PFSK-1 (cell line): ENCODE measurements around the gene CMIP.

ENCODE experiments used
- FOXP2 ChIP-seq: optimal IDR thresholded peaks from 2 replicates; pipeline ENCODE3; 2011; ENCODE audit warnings: borderline replicate concordance, control low read depth, inconsistent platforms; ENCODE audit not compliant: insufficient read depth; ENCODE audit errors: extremely low read length, extremely low read depth
- POLR2AphosphoS5 ChIP-seq: IDR thresholded peaks from 2 replicates; pipeline ENCODE4 v1.6.1; 2012; ENCODE audit warnings: low read depth, mild to moderate bottlenecking, control low read depth, low read length, moderate library complexity
- SIN3A ChIP-seq: IDR thresholded peaks from 2 replicates; pipeline ENCODE4 v1.6.1; 2012; ENCODE audit warnings: mild to moderate bottlenecking, low read length, moderate library complexity, borderline replicate concordance; ENCODE audit not compliant: insufficient read depth
- TAF1 ChIP-seq: IDR thresholded peaks from 2 replicates; pipeline ENCODE4 v1.6.1; 2012; ENCODE audit warnings: low read length, control low read depth, borderline replicate concordance; ENCODE audit not compliant: insufficient read depth
- TF ChIP-seq, protein P1 (sequence below), 2 experiments: IDR thresholded peaks; 2 replicates each; pipeline versions ENCODE4 v1.6.1 to v1.8.0; 2011 to 2012; ENCODE audit warnings: low read depth in 2 of 2, low read length in 2 of 2, control low read depth in 1 of 2, inconsistent platforms in 1 of 2, mild to moderate bottlenecking in 1 of 2, moderate library complexity in 1 of 2; ENCODE audit not compliant: insufficient read depth in 1 of 2

Gene CMIP

DNA sequence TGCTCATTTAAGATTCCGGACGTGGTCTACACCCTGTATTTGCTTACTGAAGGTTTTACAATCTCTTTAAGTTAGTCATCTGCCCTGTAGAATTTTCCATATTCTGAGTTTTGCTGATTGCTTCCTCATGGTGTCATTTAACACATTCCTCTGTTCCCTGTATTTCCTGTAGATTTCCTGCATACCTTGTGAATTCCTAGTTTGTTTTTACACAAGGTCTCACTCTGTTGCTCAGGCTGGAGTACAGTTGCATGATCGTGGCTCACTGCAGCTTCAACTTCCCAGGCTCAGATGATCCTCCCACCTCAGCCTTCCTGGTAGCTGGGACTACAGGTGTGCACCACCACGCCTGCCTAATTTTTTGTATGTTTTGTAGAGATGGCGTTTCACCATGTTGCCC is 66.8 kb downstream of the CMIP start:
- no peak for TF ChIP-seq TAF1
- no peak for TF ChIP-seq POLR2AphosphoS5

GRCh38 chr16:81513204-81514040 is 68.8 kb downstream of the CMIP start:
- TF ChIP-seq, protein P1, sequence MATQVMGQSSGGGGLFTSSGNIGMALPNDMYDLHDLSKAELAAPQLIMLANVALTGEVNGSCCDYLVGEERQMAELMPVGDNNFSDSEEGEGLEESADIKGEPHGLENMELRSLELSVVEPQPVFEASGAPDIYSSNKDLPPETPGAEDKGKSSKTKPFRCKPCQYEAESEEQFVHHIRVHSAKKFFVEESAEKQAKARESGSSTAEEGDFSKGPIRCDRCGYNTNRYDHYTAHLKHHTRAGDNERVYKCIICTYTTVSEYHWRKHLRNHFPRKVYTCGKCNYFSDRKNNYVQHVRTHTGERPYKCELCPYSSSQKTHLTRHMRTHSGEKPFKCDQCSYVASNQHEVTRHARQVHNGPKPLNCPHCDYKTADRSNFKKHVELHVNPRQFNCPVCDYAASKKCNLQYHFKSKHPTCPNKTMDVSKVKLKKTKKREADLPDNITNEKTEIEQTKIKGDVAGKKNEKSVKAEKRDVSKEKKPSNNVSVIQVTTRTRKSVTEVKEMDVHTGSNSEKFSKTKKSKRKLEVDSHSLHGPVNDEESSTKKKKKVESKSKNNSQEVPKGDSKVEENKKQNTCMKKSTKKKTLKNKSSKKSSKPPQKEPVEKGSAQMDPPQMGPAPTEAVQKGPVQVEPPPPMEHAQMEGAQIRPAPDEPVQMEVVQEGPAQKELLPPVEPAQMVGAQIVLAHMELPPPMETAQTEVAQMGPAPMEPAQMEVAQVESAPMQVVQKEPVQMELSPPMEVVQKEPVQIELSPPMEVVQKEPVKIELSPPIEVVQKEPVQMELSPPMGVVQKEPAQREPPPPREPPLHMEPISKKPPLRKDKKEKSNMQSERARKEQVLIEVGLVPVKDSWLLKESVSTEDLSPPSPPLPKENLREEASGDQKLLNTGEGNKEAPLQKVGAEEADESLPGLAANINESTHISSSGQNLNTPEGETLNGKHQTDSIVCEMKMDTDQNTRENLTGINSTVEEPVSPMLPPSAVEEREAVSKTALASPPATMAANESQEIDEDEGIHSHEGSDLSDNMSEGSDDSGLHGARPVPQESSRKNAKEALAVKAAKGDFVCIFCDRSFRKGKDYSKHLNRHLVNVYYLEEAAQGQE (IDR thresholded peaks at IDR 0.05; ENCODE audit: insufficient read depth in 1 of 2, low read depth in 2 of 2, low read length in 2 of 2), result no peak
- TF ChIP-seq POLR2AphosphoS5, result no peak
- no peak for TF ChIP-seq FOXP2
- no peak for TF ChIP-seq TAF1
- TF ChIP-seq SIN3A, result no peak

DNA sequence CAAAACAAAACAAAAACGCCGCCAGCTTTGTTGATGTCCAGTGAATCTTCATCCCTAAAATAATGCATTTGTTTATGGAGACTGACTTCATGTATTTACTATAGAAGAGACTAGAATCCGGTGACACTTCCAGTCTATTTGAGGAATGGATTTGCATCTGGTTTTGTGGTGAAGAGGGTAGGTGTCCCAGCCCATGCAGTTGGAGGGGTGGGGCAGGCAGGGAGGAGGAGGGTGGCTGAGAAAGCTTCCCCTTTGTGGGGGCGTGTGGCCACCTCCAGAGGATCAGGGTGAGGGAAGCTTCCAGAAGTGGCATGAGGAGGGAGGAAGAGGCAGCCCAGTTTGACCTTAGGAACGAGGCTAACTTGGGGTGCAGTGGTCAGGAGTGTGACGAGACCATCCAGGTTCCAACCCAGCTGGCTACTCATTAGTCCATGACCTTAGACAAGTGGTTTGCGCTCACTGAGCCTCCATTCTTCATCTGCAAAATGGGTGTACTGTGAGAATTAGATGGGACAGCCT is 69.5 kb downstream of the CMIP start:
- TF ChIP-seq POLR2AphosphoS5, result no peak
- TF ChIP-seq SIN3A, result no peak
- TF ChIP-seq, protein P1 (IDR thresholded peaks at IDR 0.05; ENCODE audit: insufficient read depth in 1 of 2, low read depth in 2 of 2, low read length in 2 of 2), result no peak
- no peak for TF ChIP-seq TAF1
- no peak for TF ChIP-seq FOXP2

DNA sequence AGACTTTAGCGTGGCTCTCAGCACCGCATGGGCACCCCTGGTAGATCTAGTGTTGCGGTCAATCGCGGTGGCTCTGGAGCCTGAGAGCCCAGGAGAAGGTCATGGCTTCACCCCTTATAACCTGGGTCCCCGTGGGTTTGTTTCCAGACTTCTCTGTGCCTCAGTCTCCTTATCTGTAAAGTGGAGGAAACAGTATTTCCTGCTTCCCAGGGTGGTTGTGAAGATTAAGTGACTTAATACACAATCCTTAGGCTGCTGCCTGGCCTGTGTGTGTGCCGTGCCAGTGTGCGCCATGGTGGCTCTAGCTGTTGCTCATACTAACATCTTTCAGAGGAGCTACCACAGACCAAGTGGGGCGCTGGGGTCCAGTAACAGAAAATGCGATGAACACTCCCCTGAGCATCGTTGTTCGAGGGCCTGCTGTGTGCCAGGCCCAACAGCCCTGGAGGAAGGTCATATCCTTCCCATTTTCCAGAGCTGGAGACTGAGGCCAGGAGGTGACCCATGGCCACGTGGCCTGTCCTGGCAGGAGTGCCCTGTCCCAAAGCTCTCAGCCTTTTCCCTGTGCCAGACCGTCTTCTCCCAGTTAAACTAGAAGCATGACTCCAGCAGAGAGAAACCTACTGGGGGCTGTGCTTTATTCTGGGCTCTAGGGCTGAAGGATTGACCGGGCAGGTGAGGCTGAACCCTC is 70.1 kb downstream of the CMIP start:
- TF ChIP-seq SIN3A (no peak), TAF1 (no peak), FOXP2 (no peak), POLR2AphosphoS5 (no peak)
- TF ChIP-seq, protein P1 (IDR thresholded peaks at IDR 0.05; ENCODE audit: insufficient read depth in 1 of 2, low read depth in 2 of 2, low read length in 2 of 2), result no peak

- TF ChIP-seq POLR2AphosphoS5 (no peak), FOXP2 (no peak), SIN3A (no peak), TAF1 (no peak)
- TF ChIP-seq, protein P1 (IDR thresholded peaks at IDR 0.05; ENCODE audit: insufficient read depth in 1 of 2, low read depth in 2 of 2, low read length in 2 of 2), result no peak
Observed at GRCh38 chr16:81515281-81515680, 70.7 kb downstream of the CMIP start.
